Stimulated activated effector memory CD8-positive, alpha-beta T cell treated with anti-CD3 and anti-CD28 coated beads, Interleukin-12 subunit alpha, Interleukin-12 subunit beta, amount 100 ng/mL, for 72 hours (primary cell): Measurements from ENCODE around the gene IZUMO4.
"Not testable (repeated sequence)": the region's sequence is repeated elsewhere in the genome, so short reads cannot be mapped to it uniquely, and the experiment has no call there.

ENCODE experiments used
- ATAC-seq: fragments of 150-1000 bp; cut with Tn5 transposase; 2 replicates; pipeline ENCODE4 v1.10.0; 2021
- DNase-seq, 2 donors: peaks; one replicate each; pipeline ENCODE4 v3.0.0; 2021 to 2022; ENCODE audit warnings: low spot score in 2 of 2
- H3K27ac Mint-ChIP-seq: one replicate; pipeline ENCODE4 v1.8.0; 2022; ENCODE audit warnings: mild to moderate bottlenecking, mixed read lengths
- H3K36me3 Mint-ChIP-seq: one replicate; pipeline ENCODE4 v1.8.0; 2022; ENCODE audit warnings: mild to moderate bottlenecking, mixed read lengths
- H3K4me1 Mint-ChIP-seq: one replicate; pipeline ENCODE4 v1.8.0; 2022; ENCODE audit warnings: mixed read lengths
- H3K4me3 Mint-ChIP-seq: one replicate; pipeline ENCODE4 v1.8.0; 2022; ENCODE audit warnings: mild to moderate bottlenecking, mixed read lengths
- H3K9me3 Mint-ChIP-seq: one replicate; pipeline ENCODE4 v1.8.0; 2022; ENCODE audit warnings: mixed read lengths

The IZUMO4 gene

GRCh38 chr19:2119921-2120785 lies 23.4 kb downstream of the IZUMO4 start:
- no peak overlapping the region for H3K4me3 Mint-ChIP-seq
- no peaks in the 10 kb centered on the region for H3K4me1 Mint-ChIP-seq
- no peak overlapping the region for H3K27ac Mint-ChIP-seq
- peaks cover 97% of the 10 kb centered on the region for H3K36me3 Mint-ChIP-seq
- DNase-seq (no peak), ATAC-seq (no peak)
- H3K9me3 Mint-ChIP-seq: no peaks in the 10 kb centered on the region

- Mint-ChIP-seq H3K9me3 (no peaks in the 10 kb centered on the region), H3K4me1 (no peaks in the 10 kb centered on the region), H3K36me3 (peaks cover 97% of the 10 kb centered on the region), H3K27ac (no peak overlapping the region), H3K4me3 (no peak overlapping the region)
- ATAC-seq: no peak
- DNase-seq: no peak
Measured at GRCh38 chr19:2120821-2121220, 24.1 kb downstream of the IZUMO4 start.

GRCh38 chr19:2121416-2122051 lies 24.8 kb downstream of the IZUMO4 start:
- Mint-ChIP-seq H3K27ac (no peak overlapping the region), H3K4me3 (no peak overlapping the region), H3K36me3 (peaks cover 97% of the 10 kb centered on the region), H3K4me1 (no peaks in the 10 kb centered on the region), H3K9me3 (no peaks in the 10 kb centered on the region)
- ATAC-seq: no peak
- DNase-seq: no peak

- no peak overlapping the region for H3K27ac Mint-ChIP-seq
- H3K4me1 Mint-ChIP-seq: no peaks in the 10 kb centered on the region
- no peak overlapping the region for H3K4me3 Mint-ChIP-seq
- H3K36me3 Mint-ChIP-seq: peaks cover 97% of the 10 kb centered on the region
- ATAC-seq: no peak
- DNase-seq: no peak
- H3K9me3 Mint-ChIP-seq: no peaks in the 10 kb centered on the region
Measured at GRCh38 chr19:2122251-2122650, 25.5 kb downstream of the IZUMO4 start.

GRCh38 chr19:2122982-2123381 lies 26.3 kb downstream of the IZUMO4 start:
- Mint-ChIP-seq H3K27ac (no peak overlapping the region), H3K4me1 (no peaks in the 10 kb centered on the region), H3K4me3 (no peak overlapping the region), H3K36me3 (peaks cover 97% of the 10 kb centered on the region), H3K9me3 (no peaks in the 10 kb centered on the region)
- DNase-seq: no peak
- ATAC-seq: no peak

GRCh38 chr19:2123682-2124387 lies 27.1 kb downstream of the IZUMO4 start:
- H3K27ac Mint-ChIP-seq: no peak overlapping the region
- no peaks in the 10 kb centered on the region for H3K4me1 Mint-ChIP-seq
- ATAC-seq (no peak), DNase-seq (no peak)
- no peaks in the 10 kb centered on the region for H3K9me3 Mint-ChIP-seq
- H3K4me3 Mint-ChIP-seq: no peak overlapping the region
- H3K36me3 Mint-ChIP-seq: peaks cover 91% of the 10 kb centered on the region

- Mint-ChIP-seq H3K9me3 (no peaks in the 10 kb centered on the region), H3K27ac (no peak overlapping the region), H3K4me1 (no peaks in the 10 kb centered on the region), H3K36me3 (peaks cover 83% of the 10 kb centered on the region), H3K4me3 (no peak overlapping the region)
- ATAC-seq: no peak
- DNase-seq: no peak
Measured at GRCh38 chr19:2126879-2127518, 30.3 kb downstream of the IZUMO4 start.

GRCh38 chr19:2127758-2128157 lies 31.0 kb downstream of the IZUMO4 start:
- Mint-ChIP-seq H3K9me3 (no peaks in the 10 kb centered on the region), H3K36me3 (peaks cover 83% of the 10 kb centered on the region)
- no peak for ATAC-seq

GRCh38 chr19:2128252-2128651 lies 31.5 kb downstream of the IZUMO4 start:
- H3K36me3 Mint-ChIP-seq: peaks cover 83% of the 10 kb centered on the region
- not testable (repeated sequence) for H3K4me3 Mint-ChIP-seq, H3K27ac Mint-ChIP-seq, H3K9me3 Mint-ChIP-seq, DNase-seq, ATAC-seq, H3K4me1 Mint-ChIP-seq

More at GRCh38 chr19:2127758-2128157, 31.0 kb downstream of the IZUMO4 start:
- H3K27ac Mint-ChIP-seq: no peak overlapping the region
- no peak overlapping the region for H3K4me3 Mint-ChIP-seq
- H3K4me1 Mint-ChIP-seq: no peaks in the 10 kb centered on the region
- no peak for DNase-seq

- Mint-ChIP-seq H3K27ac (peak overlapping the region; percentile 74), H3K4me3 (no peak overlapping the region), H3K36me3 (peaks cover 84% of the 10 kb centered on the region), H3K4me1 (no peaks in the 10 kb centered on the region), H3K9me3 (no peaks in the 10 kb centered on the region)
- ATAC-seq (no peak), DNase-seq (no peak)
Measured at GRCh38 chr19:2129022-2129421, 32.3 kb downstream of the IZUMO4 start.

GRCh38 chr19:2129486-2129885 lies 32.8 kb downstream of the IZUMO4 start:
- Mint-ChIP-seq H3K4me3 (no peak overlapping the region), H3K4me1 (no peaks in the 10 kb centered on the region), H3K27ac (peak overlapping the region; percentile 74), H3K9me3 (no peaks in the 10 kb centered on the region), H3K36me3 (peaks cover 83% of the 10 kb centered on the region)
- ATAC-seq (no peak), DNase-seq (no peak)

- Mint-ChIP-seq H3K36me3 (peaks cover 79% of the 10 kb centered on the region), H3K4me3 (no peak overlapping the region), H3K4me1 (no peaks in the 10 kb centered on the region), H3K9me3 (no peaks in the 10 kb centered on the region), H3K27ac (peak overlapping the region; percentile 74)
- ATAC-seq: no peak
- DNase-seq: no peak
Measured at GRCh38 chr19:2129892-2130770, 33.4 kb downstream of the IZUMO4 start.

- DNase-seq, H3K4me1 Mint-ChIP-seq, H3K9me3 Mint-ChIP-seq, H3K27ac Mint-ChIP-seq, ATAC-seq, H3K4me3 Mint-ChIP-seq: not testable (repeated sequence)
- H3K36me3 Mint-ChIP-seq: peaks cover 77% of the 10 kb centered on the region
Measured at GRCh38 chr19:2131012-2131975, 34.6 kb downstream of the IZUMO4 start.
